ENCODE results near the gene KCNQ1.

The KCNQ1 gene

GRCh38 chr11:2528301-2529050 is 83.7 kb downstream of the KCNQ1 start:
- Histone ChIP-seq H3K36me3 (ENCODE audit: insufficient read depth, low read length) (no peaks in the 10 kb centered on the region), H3K4me1 (ENCODE audit: insufficient read depth, low read length, poor library complexity, severe bottlenecking) (peaks cover 10% of the 10 kb centered on the region), H3K9me2 (replicated peaks; ENCODE audit: low read depth, low read length) (no peaks in the 10 kb centered on the region), H3K4me3 (ENCODE audit: low read length, poor library complexity, severe bottlenecking) (no peak overlapping the region), H3K79me2 (ENCODE audit: insufficient read depth, low read length) (no peaks in the 10 kb centered on the region), H3K27me3 (ENCODE audit: insufficient read depth, low read length, poor library complexity, severe bottlenecking) (no peaks in the 10 kb centered on the region), H3K9ac (ENCODE audit: low read depth, low read length, poor library complexity, severe bottlenecking) (no peak overlapping the region), H3K9me3 (ENCODE audit: insufficient read depth, low read depth, low read length) (no peaks in the 10 kb centered on the region), H3F3A (ENCODE audit: low read depth) (no peaks in the 10 kb centered on the region), H3K4me2 (ENCODE audit: low read depth, low read length, poor library complexity, severe bottlenecking) (no peak overlapping the region), H4K20me1 (ENCODE audit: insufficient read depth, low read length, poor library complexity, severe bottlenecking) (no peaks in the 10 kb centered on the region), H2AFZ (ENCODE audit: low read length) (no peak overlapping the region)
- TF ChIP-seq CTCF (conservative IDR thresholded peaks at IDR 0.05; ENCODE audit: low read length) = no peak
- no peak for TF ChIP-seq EZH2phosphoT487 (IDR thresholded peaks at IDR 0.05; ENCODE audit: borderline replicate concordance)

- Histone ChIP-seq H3K4me2 (ENCODE audit: low read depth, low read length, poor library complexity, severe bottlenecking) (no peak overlapping the region), H3K9me2 (replicated peaks; ENCODE audit: low read depth, low read length) (no peaks in the 10 kb centered on the region), H3K4me3 (ENCODE audit: low read length, poor library complexity, severe bottlenecking) (no peak overlapping the region), H4K20me1 (ENCODE audit: insufficient read depth, low read length, poor library complexity, severe bottlenecking) (no peaks in the 10 kb centered on the region), H3K36me3 (ENCODE audit: insufficient read depth, low read length) (no peaks in the 10 kb centered on the region), H3K9ac (ENCODE audit: low read depth, low read length, poor library complexity, severe bottlenecking) (no peak overlapping the region), H3K79me2 (ENCODE audit: insufficient read depth, low read length) (no peaks in the 10 kb centered on the region), H3K4me1 (ENCODE audit: insufficient read depth, low read length, poor library complexity, severe bottlenecking) (peaks cover 16% of the 10 kb centered on the region), H3F3A (ENCODE audit: low read depth) (no peaks in the 10 kb centered on the region), H2AFZ (ENCODE audit: low read length) (no peak overlapping the region), H3K9me3 (ENCODE audit: insufficient read depth, low read depth, low read length) (no peaks in the 10 kb centered on the region), H3K27me3 (ENCODE audit: insufficient read depth, low read length, poor library complexity, severe bottlenecking) (no peaks in the 10 kb centered on the region)
- TF ChIP-seq CTCF (conservative IDR thresholded peaks at IDR 0.05; ENCODE audit: low read length) = no peak
- no peak for TF ChIP-seq EZH2phosphoT487 (IDR thresholded peaks at IDR 0.05; ENCODE audit: borderline replicate concordance)
These were observed 84.4 kb downstream of the KCNQ1 start for GRCh38 chr11:2529173-2529572.

GRCh38 chr11:2529636-2530035 is 84.8 kb downstream of the KCNQ1 start:
- no peaks in the 10 kb centered on the region for H3K79me2 ChIP-seq (ENCODE audit: insufficient read depth, low read length)
- H3K9ac ChIP-seq (ENCODE audit: low read depth, low read length, poor library complexity, severe bottlenecking) = no peak overlapping the region
- peaks cover 21% of the 10 kb centered on the region for H3K4me1 ChIP-seq (ENCODE audit: insufficient read depth, low read length, poor library complexity, severe bottlenecking)
- H3K36me3 ChIP-seq (ENCODE audit: insufficient read depth, low read length) = no peaks in the 10 kb centered on the region
- H2AFZ ChIP-seq (ENCODE audit: low read length) = no peak overlapping the region
- H3K4me2 ChIP-seq (ENCODE audit: low read depth, low read length, poor library complexity, severe bottlenecking) = no peak overlapping the region
- H3F3A ChIP-seq (ENCODE audit: low read depth) = no peaks in the 10 kb centered on the region
- H3K9me3 ChIP-seq (ENCODE audit: insufficient read depth, low read depth, low read length) = no peaks in the 10 kb centered on the region
- no peaks in the 10 kb centered on the region for H4K20me1 ChIP-seq (ENCODE audit: insufficient read depth, low read length, poor library complexity, severe bottlenecking)
- H3K27me3 ChIP-seq (ENCODE audit: insufficient read depth, low read length, poor library complexity, severe bottlenecking) = no peaks in the 10 kb centered on the region
- TF ChIP-seq CTCF (conservative IDR thresholded peaks at IDR 0.05; ENCODE audit: low read length) (no peak), EZH2phosphoT487 (IDR thresholded peaks at IDR 0.05; ENCODE audit: borderline replicate concordance) (no peak)
- H3K4me3 ChIP-seq (ENCODE audit: low read length, poor library complexity, severe bottlenecking) = no peak overlapping the region
- H3K9me2 ChIP-seq (replicated peaks; ENCODE audit: low read depth, low read length) = no peaks in the 10 kb centered on the region

Data from Loucy (cell line).